HT1080 (cell line): Measurements from ENCODE around the gene C1orf87. TPM values are rescaled to one million over a fixed set of nuclear protein-coding genes. Genes with fewer than 3 reads are reported as not detected.
A peak's percentile ranks its signal among the peaks of the same experiment; 100 is the strongest.
"Not testable (repeated sequence)": the region's sequence is repeated elsewhere in the genome, so short reads cannot be mapped to it uniquely, and the experiment has no call there.

Source experiments
- DNase-seq: peaks from one replicate; pipeline ENCODE4 v3.0.0-alpha.2; 2015; ENCODE audit warnings: low read depth
- total RNA-seq: library from RNA; depleted of rRNA; stranded (reverse); fragments of >200 nt; shearing (Covaris generic); gene quantifications from 2 replicates; pipeline ENCODE4 v1.2.3, GENCODE V29; 2014

C1orf87 gene
- total RNA-seq, 1 experiment from 2014 or later: not detected

DNA sequence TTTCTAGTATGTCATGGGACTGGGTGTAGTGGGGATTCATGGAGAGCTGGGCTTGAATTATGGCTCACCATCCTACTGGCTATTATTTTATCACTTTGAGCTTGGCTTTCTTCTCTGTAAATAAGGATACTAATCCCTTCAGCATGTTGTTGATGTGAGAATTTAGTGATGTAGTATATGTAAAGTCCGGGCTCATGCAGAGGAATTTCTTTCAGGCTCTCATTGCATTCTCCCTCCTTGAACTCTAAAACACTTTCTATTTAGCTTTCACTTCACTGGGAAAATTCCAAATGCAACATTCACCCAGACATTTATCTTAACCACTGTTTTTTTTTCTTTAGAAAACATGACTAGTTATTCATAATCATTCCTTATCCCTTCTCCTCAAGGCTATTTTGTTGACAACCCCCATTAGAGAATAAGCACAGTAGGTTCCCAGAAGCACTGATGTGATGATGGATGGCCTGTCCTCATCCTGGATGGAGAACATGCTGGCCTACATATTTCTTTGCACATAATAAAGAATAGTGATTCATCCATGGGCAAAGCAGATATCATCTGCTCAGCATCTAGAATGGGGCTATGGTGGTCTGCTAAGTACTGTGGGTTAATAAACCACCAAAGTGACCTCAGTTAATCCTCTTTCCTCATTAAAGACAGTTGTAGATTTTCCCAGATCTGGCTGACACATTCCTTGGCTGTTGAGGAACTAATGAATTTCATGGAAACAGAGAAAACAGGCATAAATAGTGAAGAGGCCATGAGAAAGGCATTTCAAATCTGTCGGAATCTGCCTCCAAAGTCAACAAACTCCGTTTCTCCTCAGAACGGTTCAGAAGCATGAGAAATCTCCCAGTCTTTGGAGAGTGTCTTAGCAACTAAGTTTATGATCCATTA is 79.0 kb downstream of the C1orf87 start:
- DNase-seq: no peak

DNA sequence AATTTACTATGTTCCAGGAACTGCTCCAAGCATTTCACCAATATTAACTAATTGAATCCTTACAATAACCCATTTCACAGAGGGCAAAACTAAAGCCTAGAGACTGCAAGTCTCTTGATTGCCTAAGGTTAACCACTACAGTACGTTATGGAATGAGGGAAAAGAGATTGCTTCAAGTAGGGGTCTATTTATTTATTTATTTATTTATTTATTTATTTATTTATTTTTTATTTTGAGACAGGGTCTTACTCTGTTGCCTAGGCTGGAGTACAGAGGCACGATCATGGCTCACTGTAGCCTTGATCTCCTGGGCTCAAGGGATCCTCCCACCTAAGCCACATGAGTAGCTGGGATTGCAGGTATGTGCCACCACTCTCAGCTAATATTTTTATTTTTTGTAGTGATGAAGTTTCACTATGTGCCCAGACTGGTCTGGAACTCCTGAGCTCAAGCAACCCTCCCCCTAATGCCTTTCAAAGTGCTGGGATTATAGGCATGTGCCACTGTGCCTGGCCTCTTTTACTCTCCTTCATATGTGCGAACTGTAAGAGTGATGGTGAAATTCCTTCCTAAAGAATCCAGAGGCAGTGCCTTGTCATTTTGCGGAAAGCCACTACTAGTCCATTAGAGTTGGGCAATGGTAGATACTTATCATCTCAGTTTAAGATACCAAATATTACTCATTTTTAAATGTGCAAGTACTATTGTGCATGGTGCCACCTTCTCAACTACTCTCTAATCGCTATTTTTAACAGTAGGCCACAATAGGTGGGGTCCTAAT is 81.3 kb downstream of the C1orf87 start:
- no peak for DNase-seq

DNA sequence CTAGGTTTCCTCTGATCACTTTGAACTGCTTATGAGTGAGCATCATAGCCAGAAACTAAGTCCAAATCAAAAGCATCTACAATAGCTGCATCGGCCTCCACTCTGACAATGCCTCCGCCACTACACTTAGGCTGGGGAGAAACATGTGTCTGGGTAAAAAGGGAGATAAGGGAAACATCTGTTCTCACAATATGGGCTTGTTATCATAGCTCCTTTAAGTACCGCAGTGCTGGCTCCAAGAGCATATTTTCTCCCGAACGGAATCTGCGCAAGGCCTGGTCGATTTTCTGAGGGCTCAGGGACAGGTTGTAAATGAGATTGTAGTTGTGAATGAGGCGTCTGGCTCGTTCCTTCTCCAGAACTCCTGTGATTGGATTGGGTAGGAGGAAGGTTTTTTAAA is 83.1 kb downstream of the C1orf87 start:
- no peak for DNase-seq

DNA sequence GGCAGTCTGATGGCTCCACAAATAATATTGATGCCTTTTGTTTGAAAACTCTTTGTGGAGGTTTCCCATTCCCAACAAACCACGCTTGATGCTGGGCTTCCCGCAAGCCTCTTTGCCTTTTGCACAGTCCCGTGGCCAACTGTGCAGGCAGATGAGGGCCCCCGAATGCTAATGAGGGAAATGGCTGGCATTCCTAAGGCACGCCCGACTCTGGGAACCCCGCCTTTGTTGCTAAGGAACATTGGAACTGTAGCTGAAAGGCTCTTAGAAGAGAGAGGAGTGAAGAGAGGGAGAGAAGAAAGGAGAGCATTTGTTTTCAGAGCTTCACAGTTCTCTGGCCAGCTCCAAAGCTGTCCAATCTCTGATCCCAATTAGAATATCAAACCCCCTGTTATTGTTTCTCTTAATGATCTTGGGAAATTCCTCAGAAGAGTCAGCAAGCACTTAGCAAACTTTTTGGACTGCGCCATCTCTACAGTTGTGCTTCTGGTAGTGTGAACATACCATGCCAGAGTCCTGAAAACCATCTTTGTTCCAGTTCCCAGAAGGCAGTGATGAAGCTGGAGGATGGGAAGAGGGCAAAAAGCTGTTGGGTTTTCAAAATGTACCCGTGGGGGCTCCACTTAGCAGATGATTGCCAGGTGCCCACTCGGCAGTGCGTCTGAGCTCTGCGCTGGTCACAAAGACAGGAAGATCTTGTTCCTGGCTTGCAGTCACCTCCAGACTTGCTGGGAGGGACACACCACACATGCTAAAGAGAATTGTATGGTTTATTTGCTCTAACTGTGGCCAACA is 86.9 kb downstream of the C1orf87 start:
- no peak for DNase-seq

DNA sequence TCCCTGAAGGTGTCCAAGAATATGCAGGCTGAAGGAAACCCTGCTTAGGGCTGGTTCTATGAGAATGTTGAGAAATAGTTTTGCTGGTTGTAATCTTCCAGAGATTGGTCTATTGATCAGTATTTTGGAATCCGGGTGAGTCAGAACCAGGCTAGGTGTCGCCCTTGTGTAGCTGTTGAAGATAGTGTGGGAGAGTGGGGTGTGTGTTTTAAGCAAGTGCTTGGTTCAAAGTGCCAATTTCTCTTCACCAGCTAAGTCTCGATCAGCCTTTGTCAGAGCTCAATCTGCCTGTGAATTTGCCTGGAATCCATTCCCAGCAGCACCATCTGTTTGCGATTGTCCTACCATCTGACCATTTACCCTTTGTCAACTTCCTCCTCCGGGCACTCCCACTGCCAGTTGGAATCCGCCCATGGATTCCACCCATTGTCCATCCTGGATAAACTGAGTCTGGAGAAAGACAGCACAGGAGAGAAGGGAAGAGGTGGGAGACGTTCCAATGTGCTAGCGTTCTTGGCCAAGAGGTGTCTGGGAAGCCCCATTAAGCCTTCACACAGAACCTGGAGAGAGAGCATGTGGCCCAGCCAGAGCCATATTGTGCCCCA is 87.6 kb downstream of the C1orf87 start:
- no peak for DNase-seq

DNA sequence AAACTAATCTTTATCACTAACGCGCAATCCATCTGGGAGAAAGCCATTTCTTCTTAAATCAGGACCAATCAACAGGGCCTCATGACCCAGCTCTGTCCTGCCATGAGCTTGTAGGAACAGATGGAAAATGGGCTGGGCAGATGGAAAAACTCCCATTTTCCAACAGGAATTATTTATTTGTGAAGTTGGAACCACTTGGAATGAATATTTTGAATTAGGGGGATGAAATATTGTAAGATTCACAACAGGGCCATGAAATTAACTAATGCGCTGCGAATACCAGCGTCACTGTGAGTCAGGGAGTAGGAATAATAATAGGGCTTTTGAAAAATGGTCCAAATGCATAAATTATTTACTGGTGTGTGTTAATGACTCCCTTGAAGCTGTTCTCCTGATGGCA is 93.9 kb downstream of the C1orf87 start:
- DNase-seq: no peak

DNA sequence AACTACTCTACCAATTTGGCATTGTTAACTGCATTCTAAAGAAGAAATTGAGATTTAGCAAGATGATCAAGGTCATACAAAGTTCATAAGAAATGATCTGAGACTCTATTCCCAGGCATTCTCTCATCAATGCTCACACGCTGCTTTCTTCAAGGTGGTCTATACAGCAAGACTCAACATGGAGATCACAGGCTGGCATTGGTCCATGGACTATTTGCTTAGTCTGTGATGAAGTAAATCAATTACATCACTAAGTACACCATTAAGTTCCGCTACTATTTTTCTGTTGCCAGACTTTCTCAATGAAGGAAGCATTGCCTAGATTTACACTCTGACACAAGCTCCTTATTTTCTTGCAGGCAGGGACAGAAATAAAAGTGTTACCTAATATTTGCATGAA is 95.1 kb downstream of the C1orf87 start:
- DNase-seq: no peak

DNA sequence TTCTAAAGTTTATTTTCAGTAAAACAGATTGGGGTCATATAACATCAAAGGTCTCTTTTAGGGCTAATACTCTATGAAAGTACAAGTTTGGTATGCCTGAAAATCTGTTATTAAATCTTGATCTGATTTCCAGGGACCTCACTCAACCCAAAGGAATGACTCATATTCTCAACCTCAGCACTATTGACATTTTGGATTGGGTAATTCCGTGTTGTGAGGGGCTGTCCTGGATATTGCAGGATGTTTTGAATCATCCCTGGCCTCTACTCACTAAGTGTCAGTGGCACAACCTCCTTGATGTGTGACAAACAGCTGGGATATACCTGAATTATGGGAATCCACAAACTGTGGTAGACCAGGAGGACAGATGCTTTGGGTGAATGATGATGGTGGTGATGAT is 95.5 kb downstream of the C1orf87 start:
- DNase-seq: no peak

DNA sequence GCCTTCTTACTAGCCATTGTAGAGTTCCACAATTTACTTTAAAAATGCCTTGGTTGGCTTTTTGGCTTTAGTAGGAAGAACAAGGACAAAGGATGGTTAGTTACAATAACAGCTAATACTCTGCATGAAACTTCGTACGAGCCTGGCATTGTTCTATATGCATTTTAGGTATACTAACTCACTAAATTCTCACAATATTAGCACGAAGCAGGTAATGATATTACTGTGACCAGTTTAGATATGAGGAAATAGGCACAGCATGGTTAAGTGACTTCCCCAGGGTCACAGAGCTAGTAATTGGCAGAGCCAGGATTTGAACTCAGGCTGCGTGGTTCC is 96.5 kb downstream of the C1orf87 start:
- DNase-seq: no peak

DNA sequence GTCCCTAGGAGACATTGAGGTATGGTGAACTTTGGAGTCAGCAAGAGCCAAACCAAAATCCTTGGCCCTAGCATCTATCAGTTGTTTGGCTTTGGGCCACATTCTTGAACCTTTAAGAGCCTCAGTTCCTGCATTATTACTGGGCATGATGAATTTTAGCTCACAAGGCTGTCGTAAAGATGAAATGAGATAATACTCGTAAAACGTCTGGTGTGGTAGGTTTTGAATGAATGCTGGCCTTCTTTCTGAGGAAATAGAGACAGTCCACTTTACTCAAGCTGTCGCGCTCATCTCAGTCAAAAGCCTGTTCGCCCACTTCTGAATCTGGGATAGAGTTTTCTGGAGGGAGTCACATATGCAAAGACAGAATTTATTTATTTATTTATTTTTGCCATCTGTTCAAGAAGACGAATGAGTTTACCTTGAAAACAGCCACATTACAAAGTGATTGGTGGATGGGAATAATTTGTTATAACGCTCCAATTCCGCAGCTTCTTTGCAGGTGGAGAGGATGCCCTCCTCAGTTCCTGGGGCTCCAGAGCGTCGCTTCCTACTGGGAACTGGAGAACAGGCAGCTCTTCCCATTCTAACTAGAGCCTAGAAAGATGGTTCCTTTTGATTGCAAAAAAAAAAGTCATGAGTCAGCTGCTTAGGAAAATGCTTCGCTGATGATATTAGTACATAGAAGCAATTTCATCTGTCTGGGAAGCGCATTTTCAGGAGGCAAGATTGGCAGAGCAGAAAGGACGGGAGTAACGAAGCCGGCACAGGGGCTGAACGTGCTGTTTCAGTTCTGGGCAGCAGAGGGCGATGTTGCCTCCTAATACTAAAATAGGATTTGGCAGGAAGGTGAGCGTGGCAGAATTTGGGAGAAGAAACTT is 97.1 kb downstream of the C1orf87 start:
- DNase-seq: peak; percentile 31

DNA sequence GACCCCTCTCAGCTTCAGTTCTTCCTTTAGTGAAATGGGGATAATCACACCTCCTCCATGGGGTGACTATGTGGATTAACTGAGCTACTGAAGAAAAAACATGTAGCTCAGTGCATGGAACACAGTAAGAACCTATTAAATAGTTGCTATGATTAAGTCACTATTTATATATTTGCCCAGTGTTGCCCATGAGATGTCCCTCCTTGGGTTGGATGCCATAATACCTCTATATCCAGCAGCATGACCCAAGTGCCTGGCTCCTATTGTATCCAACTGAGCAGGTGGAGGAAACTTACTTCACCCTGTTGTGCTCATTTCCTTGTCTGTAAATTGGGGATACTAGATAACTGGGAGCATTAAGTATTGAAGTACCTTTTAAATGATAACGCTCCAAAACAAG is 99.9 kb downstream of the C1orf87 start:
- no peak for DNase-seq

DNA sequence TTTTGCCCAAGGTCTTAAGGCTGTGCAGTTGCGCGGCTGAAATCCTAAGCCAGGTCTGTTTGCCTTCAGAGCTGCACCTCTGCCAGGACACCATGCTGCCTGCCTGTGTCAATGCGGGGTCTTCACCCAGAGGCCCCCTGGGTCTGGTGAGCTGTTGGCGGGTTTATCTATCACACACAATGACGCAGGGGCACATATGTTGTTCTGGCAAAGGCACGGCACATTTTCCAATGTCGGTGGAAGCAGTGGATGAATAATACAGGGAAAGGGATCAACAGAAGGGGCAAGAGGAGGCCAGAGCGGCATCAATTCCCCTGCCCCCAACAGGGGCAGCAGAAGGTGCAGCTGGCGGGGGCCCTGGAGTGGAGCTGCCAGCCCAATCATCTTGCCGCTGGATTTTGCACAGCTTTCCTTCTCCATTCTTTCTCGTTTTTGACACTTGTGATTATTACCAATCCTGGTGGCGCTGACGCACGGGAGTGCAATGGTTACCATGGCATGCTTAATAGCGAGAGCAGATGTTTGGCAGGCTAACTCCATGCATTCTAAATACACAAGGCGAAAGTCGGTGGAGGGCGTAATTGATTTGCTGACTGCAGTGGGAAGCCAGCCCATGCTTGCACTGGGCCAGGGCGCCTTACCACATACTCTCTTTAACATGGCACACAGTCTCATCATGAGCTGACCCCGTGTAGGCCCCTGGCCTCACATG is 101.2 kb downstream of the C1orf87 start:
- no peak for DNase-seq

DNA sequence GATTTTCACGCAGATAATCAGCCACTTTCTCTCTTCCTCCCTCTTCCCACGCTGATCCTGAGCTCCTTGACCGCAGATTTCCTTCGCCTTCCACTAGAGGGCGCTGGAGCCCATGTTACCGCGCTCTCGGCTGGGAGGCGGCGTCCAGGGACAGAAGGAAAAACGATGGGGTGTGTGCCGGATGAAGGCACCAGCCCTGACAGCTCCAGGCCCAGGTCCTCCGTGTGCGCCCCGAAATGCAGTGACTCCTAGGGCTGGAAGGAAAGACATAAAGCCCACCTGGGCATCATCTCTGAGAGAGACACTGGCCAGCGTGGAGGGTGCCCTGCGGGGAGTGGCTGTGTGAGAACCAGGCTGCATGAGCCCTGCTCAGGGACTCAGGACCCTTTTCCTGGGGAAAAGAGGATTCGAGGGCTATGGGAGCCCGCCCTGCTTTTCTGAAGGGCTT is 102.1 kb downstream of the C1orf87 start:
- peak; percentile 56 for DNase-seq

DNA sequence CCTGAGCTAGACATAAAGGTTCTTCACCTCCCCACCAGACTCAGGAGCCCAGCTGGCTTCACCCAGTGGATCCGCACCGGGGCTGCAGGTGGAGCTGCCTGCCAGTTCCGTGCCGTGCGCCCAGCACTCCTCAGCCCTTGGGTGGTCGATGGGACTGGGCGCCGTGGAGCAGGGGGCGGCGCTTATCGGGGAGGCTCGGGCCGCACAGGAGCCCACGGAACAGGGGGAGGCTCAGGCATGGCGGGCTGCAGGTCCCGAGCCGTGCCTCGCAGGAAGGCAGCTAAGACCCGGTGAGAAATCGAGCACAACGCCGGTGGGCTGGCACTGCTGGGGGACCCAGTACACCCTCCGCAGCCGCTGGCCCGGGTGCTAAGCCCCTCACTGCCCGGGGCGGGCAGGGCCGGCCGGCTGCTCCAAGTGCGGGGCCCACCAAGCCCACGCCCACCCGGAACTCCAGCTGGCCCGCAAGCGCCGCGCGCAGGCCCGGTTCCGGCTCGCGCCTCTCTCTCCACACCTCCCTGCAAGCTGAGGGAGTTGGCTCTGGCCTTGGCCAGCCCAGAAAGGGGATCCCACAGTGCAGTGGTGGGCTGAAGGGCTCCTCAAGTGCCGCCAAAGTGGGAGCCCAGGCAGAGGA is 103.9 kb downstream of the C1orf87 start:
- not testable (repeated sequence) for DNase-seq

DNA sequence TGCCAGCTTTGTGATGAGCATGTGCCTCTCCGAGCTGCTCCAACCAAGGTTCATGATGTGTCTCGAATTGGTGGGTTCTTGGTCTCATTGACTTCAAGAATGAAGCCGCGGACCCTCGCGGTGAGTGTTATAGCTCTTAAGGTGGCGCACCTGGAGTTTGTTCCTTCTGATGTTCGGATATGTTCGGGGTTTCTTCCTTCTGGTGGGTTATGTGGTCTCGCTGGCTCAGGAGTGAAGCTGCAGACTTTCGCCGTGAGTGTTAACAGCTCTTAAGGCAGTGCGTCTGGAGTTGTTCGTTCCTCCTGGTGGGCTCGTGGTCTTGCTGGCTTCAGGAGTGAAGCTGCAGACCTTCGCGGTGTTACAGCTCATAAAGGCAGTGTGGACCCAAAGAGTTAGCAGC is 104.8 kb downstream of the C1orf87 start:
- DNase-seq: not testable (repeated sequence)

DNA sequence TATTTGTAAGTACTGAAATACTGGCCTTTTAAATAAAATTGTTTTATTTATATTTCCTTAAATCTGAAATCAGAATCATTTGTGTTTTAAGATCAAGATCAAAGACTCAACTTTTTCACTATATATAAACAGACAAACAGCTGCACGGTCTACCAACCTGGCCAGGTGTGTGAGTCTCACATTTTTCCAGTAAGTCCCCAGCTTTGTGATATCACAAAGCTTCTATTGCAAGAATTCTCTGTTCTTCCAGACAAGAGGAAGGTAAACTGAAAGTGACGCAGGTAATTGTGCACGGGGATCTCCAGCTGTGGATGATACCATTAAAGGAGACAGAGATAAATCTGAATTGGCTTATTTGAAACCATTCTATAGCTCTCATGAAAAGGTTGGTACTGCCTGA is 105.8 kb downstream of the C1orf87 start:
- DNase-seq: no peak

DNA sequence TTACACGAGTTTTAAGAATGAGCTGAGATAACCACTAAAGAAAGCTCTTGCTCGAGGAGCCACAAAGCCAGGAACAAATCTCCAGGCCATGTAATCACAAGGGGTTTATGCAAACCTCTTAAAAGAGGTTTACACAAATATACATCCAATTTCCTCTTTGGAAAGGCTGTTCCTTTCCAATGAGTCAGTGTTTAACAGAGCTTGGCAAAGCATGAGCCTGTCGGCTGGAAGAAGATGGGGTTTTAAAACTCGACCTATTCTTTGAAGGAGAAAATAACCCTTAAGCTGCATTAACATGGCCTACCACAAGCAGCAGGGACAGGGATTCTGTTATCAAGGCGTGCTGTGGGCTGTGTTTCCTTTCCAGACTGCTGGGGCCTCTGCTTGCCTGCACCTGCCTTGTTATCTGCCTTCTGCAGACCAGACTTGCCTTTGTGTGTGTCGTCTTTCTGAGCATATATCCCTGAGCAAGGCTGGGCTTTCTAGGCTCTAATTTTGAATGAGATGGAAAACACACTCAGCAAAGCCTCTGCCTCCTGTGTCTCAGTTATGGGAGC is 106.4 kb downstream of the C1orf87 start:
- DNase-seq: no peak

DNA sequence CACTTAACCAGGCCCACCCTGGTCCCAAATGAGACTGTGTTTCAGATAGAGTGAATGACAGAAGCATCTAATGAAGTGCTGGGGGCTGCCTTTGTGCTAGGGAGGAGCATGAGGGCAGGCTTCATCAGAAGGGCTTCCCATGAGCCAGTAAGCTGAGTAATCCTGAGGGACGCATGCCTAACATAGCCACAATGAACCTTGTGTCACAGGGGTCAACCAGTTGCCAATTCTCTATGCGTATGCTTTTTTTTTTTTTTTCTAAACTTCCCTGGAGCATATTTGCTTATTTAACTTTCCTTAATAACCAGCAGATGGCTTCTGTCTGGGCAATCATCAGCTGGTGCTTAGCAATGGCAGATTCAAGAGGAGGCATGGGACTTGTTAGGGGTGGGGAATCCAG is 121.5 kb downstream of the C1orf87 start:
- DNase-seq: peak; percentile 21

DNA sequence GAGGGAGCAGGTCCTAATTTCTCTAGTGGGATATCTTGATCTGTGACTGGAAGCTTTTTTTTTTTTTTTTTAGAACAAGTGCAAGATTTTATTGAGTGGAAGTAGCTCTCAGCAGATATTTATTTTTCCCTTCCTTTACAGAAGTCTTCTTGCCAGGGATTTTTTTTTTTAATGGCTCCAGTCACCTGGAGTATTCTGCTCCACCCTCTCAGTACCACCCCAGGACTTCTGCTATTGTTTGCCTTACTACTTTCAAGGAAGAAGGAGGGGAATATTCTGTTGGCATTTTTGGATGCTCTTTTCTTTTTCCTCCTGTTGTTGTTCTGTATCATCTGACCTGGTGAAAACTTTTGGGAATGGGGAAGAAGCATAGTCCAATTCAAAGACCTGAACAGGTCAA is 123.9 kb downstream of the C1orf87 start:
- no peak for DNase-seq
